SH-SY5Y (cell line): ENCODE measurements around the gene SNRNP48.

Experiments
- GATA2 ChIP-seq: IDR thresholded peaks from 2 replicates; pipeline ENCODE4 v1.6.1; 2011; ENCODE audit warnings: mild to moderate bottlenecking, low read depth, low read length
- GATA3 ChIP-seq: IDR thresholded peaks from 2 replicates; pipeline ENCODE4 v1.6.1; 2011; ENCODE audit warnings: low read depth, mild to moderate bottlenecking, low read length, moderate library complexity

DNA sequence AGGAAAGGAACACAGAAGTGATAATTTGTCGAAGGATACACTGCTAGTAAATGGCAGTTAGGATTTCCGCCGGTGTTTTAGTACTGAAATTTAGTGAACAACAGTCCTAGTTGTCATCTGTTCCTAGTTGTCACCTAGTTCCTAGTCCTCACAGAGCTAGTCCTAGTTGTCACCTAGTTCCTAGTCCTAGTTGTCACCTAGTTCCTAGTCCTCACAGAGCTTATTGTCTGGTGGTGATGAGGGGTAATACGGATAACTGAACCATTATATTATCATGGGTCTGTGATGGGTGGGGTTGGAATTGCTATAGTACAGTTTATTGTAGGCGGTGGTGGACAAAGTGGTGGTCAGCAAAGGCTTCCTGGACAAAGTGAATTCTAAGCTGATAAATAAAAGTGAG is 1.8 kb downstream of the SNRNP48 start:
- TF ChIP-seq GATA2 (no peak), GATA3 (no peak)
